ENCODE measurements around the gene CNOT4. TPM values are rescaled to one million over a fixed set of nuclear protein-coding genes. Genes with fewer than 3 reads are reported as not detected.
"Not testable (repeated sequence)": the region's sequence is repeated elsewhere in the genome, so short reads cannot be mapped to it uniquely, and the experiment has no call there.

The CNOT4 gene
- total RNA-seq, 1 experiment from 2014 or later, result 9.7 TPM

DNA sequence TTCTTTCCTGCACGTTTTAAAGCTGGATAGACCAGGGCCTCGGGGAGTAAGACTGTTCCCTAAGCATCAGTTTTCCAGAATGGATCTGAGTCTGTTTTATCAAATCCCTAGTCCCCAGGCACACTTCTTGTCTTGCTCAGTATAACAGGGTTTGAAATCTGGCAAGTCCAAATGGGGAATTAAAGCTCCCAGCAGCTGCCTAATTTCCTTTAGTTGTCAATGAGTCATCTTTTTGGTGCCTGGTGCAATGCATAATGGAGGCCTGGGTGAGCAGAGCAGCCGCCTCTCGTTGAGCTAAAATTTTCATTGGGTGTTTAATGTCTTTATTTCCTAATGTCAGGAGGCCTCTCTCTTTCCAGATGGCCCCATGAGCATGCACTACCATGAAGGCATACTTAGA is 188.3 kb downstream of the CNOT4 start:
- Histone ChIP-seq H3K9ac (ENCODE audit: low read length) (no peak overlapping the region), H3K9me3 (ENCODE audit: low read length) (no peaks in the 10 kb centered on the region), H3K36me3 (ENCODE audit: low read depth, low read length) (no peaks in the 10 kb centered on the region), H3K4me3 (ENCODE audit: low read length) (no peak overlapping the region), H4K20me1 (ENCODE audit: low read length) (no peaks in the 10 kb centered on the region), H3K9me2 (replicated peaks; ENCODE audit: low read length) (no peaks in the 10 kb centered on the region), H3K27ac (ENCODE audit: low read length) (no peak overlapping the region), H3K79me2 (ENCODE audit: low read length) (no peaks in the 10 kb centered on the region), H3K4me1 (ENCODE audit: insufficient read depth, low read length) (peaks cover 4% of the 10 kb centered on the region; the same call in 1 of the 2 replicates), H2AFZ (ENCODE audit: low read length) (no peak overlapping the region), H3K27me3 (ENCODE audit: low read length) (no peaks in the 10 kb centered on the region), H3K4me2 (ENCODE audit: low read length) (no peak overlapping the region), H3F3A (ENCODE audit: low read length, unreplicated experiment) (no peaks in the 10 kb centered on the region)
- DNase-seq (no peak), ATAC-seq (no peak)
- BruUV-seq (replicated peaks), result no TSS peak
- TF ChIP-seq EZH2phosphoT487 (IDR thresholded peaks at IDR 0.05; ENCODE audit: borderline replicate concordance, low read length), result no peak
- no peak for TF ChIP-seq EZH2 (IDR thresholded peaks at IDR 0.05; ENCODE audit: low read length, unreplicated experiment)
- TF ChIP-seq, protein P1, sequence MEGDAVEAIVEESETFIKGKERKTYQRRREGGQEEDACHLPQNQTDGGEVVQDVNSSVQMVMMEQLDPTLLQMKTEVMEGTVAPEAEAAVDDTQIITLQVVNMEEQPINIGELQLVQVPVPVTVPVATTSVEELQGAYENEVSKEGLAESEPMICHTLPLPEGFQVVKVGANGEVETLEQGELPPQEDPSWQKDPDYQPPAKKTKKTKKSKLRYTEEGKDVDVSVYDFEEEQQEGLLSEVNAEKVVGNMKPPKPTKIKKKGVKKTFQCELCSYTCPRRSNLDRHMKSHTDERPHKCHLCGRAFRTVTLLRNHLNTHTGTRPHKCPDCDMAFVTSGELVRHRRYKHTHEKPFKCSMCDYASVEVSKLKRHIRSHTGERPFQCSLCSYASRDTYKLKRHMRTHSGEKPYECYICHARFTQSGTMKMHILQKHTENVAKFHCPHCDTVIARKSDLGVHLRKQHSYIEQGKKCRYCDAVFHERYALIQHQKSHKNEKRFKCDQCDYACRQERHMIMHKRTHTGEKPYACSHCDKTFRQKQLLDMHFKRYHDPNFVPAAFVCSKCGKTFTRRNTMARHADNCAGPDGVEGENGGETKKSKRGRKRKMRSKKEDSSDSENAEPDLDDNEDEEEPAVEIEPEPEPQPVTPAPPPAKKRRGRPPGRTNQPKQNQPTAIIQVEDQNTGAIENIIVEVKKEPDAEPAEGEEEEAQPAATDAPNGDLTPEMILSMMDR (conservative IDR thresholded peaks at IDR 0.05; ENCODE audit: low read depth, low read length), result no peak
- ChIA-PET CTCF (no interaction called here), POLR2A (ENCODE audit: unreplicated experiment) (no interaction called here)
- intact Hi-C loops (cut with micrococcal nuclease), result no loop called here

DNA sequence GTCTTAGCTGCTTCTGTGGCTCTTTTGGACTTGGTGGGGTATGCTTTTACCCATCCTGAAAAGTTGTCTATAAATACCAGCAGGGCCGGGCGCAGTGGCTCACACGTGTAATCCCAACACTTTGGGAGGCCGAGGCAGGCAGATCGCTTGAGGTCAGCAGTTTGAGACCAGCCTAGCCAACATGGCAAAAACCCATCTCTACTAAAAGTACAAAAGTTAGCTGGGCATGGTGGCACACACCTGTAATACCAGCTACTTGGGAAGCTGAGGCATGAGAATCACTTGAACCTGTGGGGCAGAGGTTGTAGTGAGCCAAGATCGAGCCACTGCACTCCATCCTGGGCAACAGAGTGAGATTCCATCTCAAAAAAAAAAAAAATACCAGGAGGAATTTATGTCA is 188.9 kb downstream of the CNOT4 start:
- H3K4me1 ChIP-seq (ENCODE audit: insufficient read depth, low read length); POLR2A ChIA-PET (ENCODE audit: unreplicated experiment); CTCF ChIA-PET: not testable (repeated sequence)

DNA sequence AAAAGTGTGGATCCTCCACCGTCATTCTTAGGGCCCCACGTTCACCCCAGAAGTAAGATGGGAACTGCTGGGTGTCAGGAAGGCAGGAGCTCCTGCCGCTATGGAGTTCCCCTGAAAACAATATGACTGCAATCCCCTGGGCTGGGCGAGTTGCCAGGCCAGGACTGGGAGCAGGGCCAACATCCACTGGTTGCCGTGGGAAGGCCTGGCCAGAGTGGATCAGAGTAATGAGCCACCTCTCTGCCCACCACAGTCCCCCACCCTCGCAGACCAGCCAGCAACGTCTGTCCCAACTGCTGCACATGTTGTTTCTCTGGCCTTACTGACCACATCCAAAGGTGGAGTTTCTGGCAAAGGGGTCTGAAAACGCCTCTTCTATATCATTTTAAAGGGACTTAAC is 189.6 kb downstream of the CNOT4 start:
- ATAC-seq, result no peak
- BruUV-seq (replicated peaks), result no TSS peak
- intact Hi-C loops (cut with micrococcal nuclease), result no loop called here
- DNase-seq, result peak; percentile 56
- Histone ChIP-seq H3K4me2 (ENCODE audit: low read length) (no peak overlapping the region), H3K9ac (ENCODE audit: low read length) (no peak overlapping the region), H3F3A (ENCODE audit: low read length, unreplicated experiment) (no peaks in the 10 kb centered on the region), H3K36me3 (ENCODE audit: low read depth, low read length) (no peaks in the 10 kb centered on the region), H3K9me3 (ENCODE audit: low read length) (no peaks in the 10 kb centered on the region), H3K4me1 (ENCODE audit: insufficient read depth, low read length) (peaks cover 4% of the 10 kb centered on the region; the same call in 1 of the 2 replicates), H4K20me1 (ENCODE audit: low read length) (no peaks in the 10 kb centered on the region), H3K79me2 (ENCODE audit: low read length) (no peaks in the 10 kb centered on the region), H2AFZ (ENCODE audit: low read length) (0 out of 2 replicates have a peak overlapping the region, but pooled peaks have one; percentile 3), H3K9me2 (replicated peaks; ENCODE audit: low read length) (no peaks in the 10 kb centered on the region), H3K27ac (ENCODE audit: low read length) (no peak overlapping the region), H3K27me3 (ENCODE audit: low read length) (no peaks in the 10 kb centered on the region), H3K4me3 (ENCODE audit: low read length) (no peak overlapping the region)
- CTCF ChIA-PET, result no interaction called here
- TF ChIP-seq, protein P1 (conservative IDR thresholded peaks at IDR 0.05; ENCODE audit: low read depth, low read length), result no peak
- TF ChIP-seq EZH2phosphoT487 (IDR thresholded peaks at IDR 0.05; ENCODE audit: borderline replicate concordance, low read length) (no peak), EZH2 (IDR thresholded peaks at IDR 0.05; ENCODE audit: low read length, unreplicated experiment) (no peak)
- POLR2A ChIA-PET (ENCODE audit: unreplicated experiment), result no interaction called here

More for the DNA sequence above, 188.9 kb downstream of the CNOT4 start:
- H3K27ac ChIP-seq (ENCODE audit: low read length); H3K4me2 ChIP-seq (ENCODE audit: low read length); H3K9me2 ChIP-seq (replicated peaks; ENCODE audit: low read length); H3K4me3 ChIP-seq (ENCODE audit: low read length); H3K9me3 ChIP-seq (ENCODE audit: low read length); intact Hi-C loops (cut with micrococcal nuclease); H2AFZ ChIP-seq (ENCODE audit: low read length); H3F3A ChIP-seq (ENCODE audit: low read length, unreplicated experiment); DNase-seq; H3K36me3 ChIP-seq (ENCODE audit: low read depth, low read length); BruUV-seq (replicated peaks); H3K9ac ChIP-seq (ENCODE audit: low read length); H3K27me3 ChIP-seq (ENCODE audit: low read length); H3K79me2 ChIP-seq (ENCODE audit: low read length); ATAC-seq; H4K20me1 ChIP-seq (ENCODE audit: low read length): not testable (repeated sequence)
